GM18511 (cell line): Measurements from ENCODE around the gene RNASE8.

ENCODE experiments used
- ATAC-seq: cut with Tn5 transposase; IDR thresholded peaks from one replicate; pipeline ENCODE4 v1.9.1; 2021; ENCODE audit warnings: mild to moderate bottlenecking, moderate library complexity; ENCODE audit not compliant: unreplicated experiment

RNASE8 gene

DNA sequence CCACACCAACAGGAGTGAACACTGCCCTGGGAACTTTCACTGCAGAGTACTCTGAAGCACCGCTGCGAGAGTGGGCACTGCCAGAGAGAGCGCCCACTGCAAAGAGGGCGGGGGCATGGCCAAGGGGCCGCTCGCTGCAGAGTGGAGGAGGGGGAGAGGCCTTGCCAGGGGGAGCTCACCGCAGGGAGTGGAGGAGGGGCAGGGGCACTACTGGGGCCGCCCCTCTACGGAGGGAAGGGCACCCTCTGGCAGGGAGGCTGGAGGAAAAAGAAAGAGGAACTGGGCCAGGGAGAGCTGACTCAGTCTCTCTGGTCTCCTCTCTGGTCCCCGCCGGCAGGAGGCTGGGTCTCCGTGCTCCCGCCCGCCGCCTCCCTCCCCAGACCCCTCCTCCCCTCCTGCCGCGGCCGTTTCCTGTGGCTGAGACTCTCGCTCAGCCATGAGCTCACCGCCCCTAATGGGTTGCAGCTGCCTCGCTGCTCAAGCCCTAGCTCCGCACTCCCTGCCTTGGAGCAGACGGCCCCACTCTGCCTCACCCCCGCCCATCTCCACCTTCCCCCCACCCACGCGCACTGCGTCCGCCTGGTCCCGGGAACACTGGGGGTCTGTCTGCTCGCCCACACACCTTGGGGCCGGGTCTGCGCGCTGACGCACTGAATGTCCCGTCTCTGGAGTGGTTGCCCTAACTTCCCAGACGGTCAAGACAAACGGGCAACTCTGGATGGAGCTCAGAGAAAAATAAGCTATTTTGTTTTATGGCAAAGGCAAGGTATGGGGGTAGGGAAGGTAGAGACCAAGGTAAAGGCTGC lies 13.8 kb downstream of the RNASE8 start:
- peak; percentile 77 for ATAC-seq

DNA sequence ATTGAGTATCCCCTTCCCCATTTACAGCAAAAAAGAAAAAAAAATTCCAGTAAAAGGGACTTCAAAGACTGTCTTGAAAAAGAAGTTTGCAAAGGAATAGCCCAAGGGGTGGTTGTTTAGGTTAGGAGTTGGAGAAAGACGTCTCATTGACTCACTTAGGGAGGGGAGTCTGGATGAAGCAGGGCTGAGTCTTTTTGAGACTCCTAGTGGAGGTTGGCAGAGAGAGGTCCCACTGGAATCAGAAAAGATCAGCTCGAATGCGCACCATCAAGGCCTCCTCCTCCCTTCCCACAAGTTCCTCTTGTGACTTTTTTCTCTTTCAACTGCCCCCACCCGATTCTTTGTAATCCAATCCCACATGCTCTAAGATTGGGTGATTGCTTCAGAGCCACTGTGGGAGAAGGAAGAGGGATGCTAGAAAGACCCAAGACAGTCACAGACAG lies 14.4 kb downstream of the RNASE8 start:
- ATAC-seq = no peak

DNA sequence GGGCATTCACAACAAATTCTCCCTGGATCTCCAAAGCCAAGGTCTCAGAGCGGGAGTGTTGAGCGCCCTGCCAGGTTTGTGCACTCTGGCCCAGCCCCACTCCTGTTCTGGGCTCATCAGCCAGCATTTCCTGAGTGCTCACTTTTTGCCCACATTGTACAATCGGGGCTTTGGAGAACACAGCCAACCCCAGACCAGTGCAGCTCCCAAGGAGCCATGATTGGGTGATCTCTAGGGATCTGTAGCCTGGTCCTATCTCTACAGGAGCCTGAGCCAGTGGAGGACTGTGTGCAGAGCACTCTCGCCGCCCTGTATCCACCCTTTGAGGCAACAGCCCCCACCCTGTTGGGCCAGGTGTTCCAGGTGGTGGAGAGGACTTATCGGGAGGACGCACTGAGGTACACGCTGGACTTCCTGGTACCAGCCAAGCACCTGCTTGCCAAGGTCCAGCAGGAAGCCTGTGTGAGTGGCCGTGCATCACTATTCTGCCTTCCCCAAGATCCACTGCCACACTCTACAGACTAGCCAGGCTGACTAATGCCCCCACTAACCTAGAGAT lies 15.2 kb downstream of the RNASE8 start:
- no peak for ATAC-seq

DNA sequence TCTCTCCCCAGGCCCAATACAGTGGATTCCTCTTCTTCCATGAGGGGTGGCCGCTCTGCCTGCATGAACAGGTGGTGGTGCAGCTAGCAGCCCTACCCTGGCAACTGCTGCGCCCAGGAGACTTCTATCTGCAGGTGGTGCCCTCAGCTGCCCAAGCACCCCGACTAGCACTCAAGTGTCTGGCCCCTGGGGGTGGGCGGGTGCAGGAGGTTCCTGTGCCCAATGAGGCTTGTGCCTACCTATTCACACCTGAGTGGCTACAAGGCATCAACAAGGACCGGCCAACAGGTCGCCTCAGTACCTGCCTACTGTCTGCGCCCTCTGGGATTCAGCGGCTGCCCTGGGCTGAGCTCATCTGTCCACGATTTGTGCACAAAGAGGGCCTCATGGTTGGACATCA lies 16.3 kb downstream of the RNASE8 start:
- ATAC-seq = no peak

DNA sequence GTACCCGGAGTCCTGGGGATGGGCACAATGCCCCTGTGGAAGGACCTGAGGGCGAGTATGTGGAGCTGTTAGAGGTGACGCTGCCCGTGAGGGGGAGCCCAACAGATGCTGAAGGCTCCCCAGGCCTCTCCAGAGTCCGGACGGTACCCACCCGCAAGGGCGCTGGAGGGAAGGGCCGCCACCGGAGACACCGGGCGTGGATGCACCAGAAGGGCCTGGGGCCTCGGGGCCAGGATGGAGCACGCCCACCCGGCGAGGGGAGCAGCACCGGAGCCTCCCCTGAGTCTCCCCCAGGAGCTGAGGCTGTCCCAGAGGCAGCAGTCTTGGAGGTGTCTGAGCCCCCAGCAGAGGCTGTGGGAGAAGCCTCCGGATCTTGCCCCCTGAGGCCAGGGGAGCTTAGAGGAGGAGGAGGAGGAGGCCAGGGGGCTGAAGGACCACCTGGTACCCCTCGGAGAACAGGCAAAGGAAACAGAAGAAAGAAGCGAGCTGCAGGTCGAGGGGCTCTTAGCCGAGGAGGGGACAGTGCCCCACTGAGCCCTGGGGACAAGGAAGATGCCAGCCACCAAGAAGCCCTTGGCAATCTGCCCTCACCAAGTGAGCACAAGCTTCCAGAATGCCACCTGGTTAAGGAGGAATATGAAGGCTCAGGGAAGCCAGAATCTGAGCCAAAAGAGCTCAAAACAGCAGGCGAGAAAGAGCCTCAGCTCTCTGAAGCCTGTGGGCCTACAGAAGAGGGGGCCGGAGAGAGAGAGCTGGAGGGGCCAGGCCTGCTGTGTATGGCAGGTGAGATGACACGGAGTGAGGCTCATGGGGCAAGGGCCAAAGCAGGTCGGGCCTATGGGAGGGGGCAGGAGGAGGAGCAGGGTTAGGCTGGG lies 17.0 kb downstream of the RNASE8 start:
- no peak for ATAC-seq

DNA sequence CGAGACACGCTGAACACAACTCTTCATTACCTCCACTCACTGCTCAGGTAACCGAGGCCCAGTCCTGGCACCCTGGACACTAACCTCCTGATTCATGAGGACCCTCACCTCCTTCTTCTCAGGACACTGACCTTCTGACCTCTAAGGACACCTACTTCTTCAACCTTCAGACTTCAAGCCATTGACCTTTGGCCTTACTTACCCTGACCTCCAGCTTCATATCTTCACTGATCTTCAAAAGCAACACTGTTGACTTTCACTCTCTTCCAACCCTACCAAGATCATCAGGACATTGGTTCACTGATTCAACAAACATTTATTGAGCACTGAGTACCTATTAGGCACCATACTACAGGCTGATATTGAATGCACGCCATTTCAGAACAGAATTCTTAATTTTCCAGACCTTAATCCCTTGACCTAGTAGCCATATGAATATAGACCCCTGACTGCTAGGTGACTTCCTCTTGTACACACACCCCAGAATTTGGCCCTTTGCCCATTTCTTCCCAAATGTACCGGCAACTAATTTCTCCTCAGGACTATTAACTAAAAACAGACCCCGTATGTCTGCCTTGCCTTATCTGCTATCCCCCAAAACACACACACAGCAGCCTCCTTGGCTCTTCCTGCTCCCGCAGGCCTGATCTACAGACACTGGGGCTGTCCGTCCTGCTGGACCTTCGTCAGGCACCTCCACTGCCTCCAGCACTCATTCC lies 18.3 kb downstream of the RNASE8 start:
- ATAC-seq = no peak

DNA sequence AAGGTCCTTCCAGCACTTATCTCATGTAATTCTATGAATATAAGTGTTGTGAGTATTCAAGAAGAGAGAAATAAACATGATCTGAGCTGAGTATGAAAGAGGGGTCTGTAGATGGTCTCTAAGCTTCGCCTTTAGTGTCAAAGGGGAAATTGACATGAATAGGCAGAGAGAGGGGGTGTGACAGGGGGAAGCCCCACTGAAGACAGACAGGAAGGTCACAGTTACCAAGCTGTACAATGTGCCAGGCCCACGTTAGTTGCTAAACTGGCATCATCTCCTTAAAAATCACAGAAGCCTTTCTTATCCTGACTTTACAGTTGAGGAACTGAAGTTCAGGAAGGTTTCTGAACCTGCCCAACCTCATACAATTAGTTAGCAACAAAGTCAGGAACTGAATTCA lies 20.1 kb downstream of the RNASE8 start:
- no peak for ATAC-seq

DNA sequence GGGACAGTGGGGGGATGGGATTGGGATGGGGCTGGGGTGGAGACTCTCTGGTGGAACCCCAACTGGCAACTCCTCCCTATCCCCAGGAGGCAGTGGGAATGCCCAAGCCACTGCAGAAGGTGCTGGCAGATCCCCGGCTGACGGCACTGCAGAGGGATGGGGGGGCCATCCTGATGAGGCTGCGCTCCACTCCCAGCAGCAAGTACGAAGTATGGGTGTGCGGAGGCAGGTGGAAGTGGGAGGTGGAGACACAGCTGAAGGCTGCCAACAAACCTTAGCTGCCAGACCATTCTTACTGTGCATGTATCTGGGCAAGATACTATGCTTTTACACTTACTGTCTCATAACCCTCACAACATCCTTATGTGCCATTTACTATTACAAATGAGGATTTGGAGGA lies 20.7 kb downstream of the RNASE8 start:
- no peak for ATAC-seq

DNA sequence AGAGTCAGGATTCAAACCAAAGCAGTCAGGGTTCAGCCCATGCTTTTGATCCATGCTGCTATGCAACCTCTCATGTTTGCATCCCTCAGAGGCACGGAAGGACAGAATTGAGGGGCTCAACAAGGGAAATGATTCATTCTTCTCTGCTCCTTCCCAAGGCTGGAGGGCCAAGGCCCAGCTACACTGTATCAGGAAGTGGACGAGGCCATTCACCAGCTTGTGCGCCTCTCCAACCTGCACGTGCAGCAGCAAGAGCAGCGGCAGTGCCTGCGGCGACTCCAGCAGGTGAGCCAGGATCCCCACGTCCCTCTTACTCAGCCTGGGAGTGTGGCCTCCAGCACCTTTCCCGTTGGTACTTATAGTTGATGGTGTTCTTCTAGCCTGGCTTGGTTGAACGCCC lies 21.1 kb downstream of the RNASE8 start:
- no peak for ATAC-seq

DNA sequence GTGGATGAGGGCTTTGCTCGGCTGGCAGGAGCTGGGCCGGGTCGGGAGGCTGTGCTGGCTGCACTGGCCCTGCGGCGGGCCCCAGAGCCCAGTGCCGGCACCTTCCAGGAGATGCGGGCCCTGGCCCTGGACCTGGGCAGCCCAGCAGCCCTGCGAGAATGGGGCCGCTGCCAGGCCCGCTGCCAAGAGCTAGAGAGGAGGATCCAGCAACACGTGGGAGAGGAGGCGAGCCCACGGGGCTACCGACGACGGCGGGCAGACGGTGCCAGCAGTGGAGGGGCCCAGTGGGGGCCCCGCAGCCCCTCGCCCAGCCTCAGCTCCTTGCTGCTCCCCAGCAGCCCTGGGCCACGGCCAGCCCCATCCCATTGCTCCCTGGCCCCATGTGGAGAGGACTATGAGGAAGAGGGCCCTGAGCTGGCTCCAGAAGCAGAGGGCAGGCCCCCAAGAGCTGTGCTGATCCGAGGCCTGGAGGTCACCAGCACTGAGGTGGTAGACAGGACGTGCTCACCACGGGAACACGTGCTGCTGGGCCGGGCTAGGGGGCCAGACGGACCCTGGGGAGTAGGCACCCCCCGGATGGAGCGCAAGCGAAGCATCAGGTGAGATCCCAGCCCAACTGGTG lies 24.0 kb downstream of the RNASE8 start:
- no peak for ATAC-seq

DNA sequence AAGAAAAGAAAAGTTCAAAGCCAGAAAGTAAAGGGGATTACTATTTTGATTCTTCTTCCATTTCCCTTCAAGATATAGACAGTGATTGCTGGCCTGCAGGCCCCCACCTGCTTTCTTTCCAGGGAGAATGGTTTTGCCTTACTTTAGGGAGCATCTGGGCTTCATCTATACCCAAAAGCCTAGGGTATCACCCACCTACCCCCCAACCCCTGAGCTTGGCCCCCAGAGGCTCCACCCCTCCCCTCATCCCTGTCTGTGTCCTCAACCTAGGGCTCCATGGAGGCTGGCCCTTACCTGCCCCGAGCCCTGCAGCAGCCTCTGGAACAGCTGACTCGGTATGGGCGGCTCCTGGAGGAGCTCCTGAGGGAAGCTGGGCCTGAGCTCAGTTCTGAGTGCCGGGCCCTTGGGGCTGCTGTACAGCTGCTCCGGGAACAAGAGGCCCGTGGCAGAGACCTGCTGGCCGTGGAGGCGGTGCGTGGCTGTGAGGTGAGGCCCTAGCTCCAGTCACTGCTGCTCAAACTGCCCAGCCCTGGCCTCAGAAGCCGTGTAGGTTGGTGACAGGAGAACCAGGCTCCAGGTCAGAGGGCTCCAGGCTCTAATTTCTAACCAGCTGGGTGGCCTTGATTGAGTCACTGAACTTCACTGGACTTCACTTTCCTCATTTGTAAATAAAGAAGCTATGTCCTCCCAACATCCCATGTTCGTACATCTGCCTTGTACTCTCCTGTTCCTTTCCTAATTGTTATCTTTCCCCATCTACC lies 26.1 kb downstream of the RNASE8 start:
- ATAC-seq = no peak

DNA sequence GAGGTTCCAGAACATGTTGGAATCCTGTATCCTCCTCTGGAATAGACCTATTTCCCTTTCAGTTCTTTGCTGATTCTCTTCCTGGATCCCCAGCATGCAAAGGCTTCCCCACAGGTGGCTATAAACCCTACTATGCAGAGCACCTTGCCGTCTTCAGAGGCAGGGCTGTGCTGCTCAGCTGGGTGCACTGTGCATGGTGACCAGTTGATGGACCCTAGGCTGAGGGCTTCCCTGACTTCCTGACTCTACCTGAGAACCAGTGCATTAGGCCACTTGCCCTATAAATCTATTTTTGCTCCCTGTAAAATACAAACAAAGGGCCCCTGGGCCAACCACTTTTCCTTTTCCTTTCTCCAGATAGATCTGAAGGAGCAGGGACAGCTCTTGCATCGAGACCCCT lies 26.8 kb downstream of the RNASE8 start:
- ATAC-seq = no peak

DNA sequence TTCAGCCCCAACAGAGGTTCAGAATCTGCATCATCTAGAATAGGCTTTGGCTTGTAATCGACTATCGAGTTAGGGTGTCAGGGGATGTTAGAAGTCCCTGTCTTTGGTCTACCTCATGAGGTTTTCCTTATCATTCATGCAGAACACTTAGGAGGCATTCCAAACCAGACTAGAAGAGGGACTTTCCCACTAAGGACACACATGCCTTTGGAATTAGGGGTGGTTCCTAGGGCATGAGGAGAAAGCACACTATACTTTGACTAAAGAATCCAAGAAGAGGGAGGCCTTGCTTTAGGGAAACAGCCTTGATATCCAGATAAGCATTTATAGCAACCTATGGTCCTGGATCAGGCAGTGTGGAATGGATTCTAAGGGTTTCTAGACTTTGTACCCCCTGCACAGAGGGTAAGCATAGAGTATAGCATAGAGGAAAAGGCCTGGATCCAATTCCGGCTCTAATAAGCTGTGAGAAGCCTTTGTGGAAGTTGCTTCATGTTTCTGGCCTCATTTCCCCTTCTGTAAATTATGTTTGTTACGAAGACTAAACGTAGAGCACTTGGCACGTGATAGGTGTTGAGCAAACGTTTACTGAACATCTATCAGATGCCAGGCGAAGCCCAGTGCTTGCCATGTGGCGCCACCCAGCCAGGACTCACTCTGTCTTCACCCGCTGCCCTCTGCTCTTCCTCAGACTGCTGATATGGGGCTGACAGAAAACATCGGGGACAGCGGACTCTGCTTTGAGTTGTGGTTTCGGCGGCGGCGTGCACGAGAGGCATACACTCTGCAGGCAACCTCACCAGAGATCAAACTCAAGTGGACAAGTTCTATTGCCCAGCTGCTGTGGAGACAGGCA lies 27.6 kb downstream of the RNASE8 start:
- no peak for ATAC-seq

DNA sequence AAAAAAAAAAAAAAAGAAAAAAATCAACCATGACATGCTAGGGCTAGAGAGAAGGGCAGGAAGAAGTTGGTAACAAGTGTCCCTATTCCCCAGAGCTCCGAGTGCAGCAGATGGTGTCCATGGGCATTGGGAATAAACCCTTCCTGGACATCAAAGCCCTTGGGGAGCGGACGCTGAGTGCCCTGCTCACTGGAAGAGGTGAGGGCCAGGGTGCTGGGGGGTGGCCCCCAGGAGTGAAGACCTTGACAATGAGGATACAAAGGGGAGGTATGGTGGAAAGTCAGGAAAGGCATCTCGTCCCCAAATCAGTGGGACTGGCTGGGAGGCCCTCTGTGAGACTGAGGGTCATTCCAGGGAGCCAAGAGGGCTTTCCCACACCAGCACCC lies 29.3 kb downstream of the RNASE8 start:
- no peak for ATAC-seq

DNA sequence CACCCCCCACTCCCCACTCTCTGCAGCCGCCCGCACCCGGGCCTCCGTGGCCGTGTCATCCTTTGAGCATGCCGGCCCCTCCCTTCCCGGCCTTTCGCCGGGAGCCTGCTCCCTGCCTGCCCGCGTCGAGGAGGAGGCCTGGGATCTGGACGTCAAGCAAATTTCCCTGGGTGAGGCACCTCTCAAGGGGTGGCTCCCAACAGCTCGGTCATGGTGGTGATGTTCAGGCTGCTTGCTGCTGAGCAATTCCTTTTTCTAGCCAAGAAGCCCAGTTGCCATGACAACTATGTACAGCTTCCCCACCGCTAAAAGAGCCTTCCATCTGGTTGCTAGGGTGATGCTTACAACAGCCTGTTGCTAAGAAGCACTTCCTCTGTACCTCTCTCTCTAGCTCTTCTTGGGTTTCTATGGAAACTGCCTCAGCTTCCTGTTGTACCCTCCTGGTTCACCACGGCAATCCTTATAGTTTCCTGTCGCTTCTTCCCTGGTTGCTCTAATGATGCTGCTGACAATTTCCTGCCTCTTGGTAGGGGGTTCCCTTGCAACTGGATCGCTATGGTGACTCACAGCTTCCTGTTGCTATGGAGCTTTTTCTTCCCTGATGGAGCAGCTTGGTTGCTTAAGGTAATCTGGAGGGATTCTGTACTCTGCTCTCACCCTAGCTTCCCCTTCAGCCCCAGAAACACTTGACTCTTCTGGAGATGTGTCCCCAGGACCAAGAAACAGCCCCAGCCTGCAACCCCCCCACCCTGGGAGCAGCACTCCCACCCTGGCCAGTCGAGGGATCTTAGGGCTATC lies 29.9 kb downstream of the RNASE8 start:
- peak; percentile 75 for ATAC-seq

DNA sequence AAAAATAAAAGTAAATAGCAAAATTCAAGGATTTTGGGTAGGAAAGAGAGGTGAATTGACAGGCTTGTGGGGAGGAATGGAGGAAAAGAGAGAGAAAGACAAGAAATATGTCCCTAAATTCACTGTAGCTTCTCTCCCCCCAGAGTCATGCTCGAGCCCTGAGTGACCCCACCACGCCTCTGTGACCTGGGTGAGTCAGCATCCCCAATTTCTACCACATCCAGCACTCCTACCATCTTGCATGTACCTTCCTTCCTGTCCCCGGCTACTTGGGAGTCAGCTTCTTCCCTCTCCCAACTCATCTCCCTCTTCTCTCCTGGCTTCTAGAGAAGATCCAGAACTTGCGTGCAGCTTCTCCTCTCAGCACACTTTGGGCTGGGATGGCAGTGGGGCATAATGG lies 31.1 kb downstream of the RNASE8 start:
- no peak for ATAC-seq

DNA sequence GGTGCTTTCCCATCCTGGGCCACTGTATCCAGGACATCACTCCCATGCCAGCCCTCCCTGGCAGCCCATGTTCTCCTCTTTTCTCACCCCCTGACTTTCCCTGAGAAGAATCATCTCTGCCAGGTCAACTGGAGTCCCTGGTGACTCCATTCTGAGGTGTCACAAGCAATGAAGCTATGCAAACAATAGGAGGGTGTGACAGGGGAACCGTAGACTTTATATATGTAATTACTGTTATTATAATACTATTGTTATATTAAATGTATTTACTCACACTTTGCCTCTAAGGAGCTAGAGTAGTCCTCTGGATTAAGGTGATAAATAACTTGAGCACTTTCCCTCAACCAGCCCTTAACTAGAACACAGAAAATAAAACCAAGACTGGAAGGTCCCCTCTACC lies 31.6 kb downstream of the RNASE8 start:
- ATAC-seq = no peak

DNA sequence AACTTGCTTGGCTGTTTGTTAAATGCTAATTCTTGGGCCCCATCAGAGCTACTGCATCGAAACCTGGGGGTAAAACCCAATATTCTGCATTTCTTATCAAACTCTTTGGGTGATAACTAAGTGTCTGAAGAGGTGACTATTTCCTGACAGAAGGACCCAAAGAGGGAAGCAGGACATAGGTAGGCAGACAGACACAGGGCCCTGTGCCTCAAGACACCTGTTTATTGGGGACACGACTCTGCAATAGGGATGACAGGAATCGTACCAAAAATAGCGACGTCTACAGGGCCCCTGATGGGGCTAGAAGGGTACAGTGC lies 32.2 kb downstream of the RNASE8 start:
- no peak for ATAC-seq
